Left ventricle myocardium superior (tissue), 1 donor: ENCODE measurements around the gene TCF3. TPM values are rescaled to one million over a fixed set of nuclear protein-coding genes. Genes with fewer than 3 reads are reported as not detected.

ENCODE experiments used
- ATAC-seq: fragments of 200-7000 bp; cut with Tn5 transposase; one replicate; pipeline ENCODE4 v1.9.1; 2020; ENCODE audit warnings: mild to moderate bottlenecking, moderate library complexity
- DNase-seq: peaks from one replicate; pipeline ENCODE4 v3.0.0-alpha.2; 2020
- intact Hi-C: fragments of 100-400 bp; cut with micrococcal nuclease; formaldehyde crosslinking; loops from one replicate; pipeline ENCODE4 v1.11.0; 2022
- total RNA-seq: library from RNA; stranded (reverse); fragmentation: NEBNext Ultra II Directional; extraction: Animal tissue kit (Norgen Biotek cat#: 25700); gene quantifications from one replicate; pipeline ENCODE4 v1.2.1, GENCODE V29; 2021
- donor health status: DM: no; HTN: yes; CAD: no; lungs with severe emphysema.

TCF3 gene
- total RNA-seq, 1 donor from 2014 or later = 20.7 TPM

DNA sequence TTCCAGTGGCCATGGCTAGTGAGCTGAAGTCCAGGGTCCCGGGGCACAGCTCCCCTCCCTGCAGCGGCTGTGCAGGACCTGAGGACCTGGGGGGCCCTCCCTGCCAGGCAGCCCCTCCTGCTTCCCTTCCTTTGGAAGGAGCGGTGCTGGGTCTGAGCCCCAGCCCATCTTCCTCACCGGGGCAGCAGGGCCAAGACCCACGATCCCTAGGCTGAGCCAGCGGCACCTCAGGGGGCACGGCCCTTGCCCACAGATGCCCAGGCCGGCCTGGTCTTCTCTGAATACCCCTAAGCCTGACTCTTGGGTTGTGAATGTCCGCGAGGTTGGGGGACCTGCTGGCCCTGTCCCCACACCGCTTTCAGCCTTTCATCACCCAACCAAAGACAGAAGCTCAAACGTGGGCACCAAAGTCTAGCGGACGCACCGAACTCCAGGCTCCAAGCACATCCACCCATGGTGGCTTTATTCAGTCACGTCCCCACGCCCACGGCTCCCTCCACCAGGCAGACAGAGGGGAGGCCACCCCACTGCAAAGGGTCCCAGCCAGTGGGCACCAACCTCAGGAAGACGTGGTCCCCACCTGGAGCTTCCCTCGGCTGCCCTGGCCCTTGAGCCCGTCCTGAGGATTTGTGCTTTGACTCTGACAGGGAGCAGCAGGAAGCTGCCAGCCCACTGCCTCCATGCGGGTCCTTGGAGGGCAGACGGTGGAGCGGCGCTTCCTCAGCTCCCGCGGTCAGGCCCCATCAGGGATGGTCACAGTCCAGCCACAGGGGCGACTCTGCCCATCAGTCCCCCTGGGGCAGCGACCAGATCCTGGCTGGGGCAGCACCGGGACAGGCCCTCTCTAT is 75.9 kb downstream of the TCF3 start:
- ATAC-seq = peak; percentile 9
- DNase-seq = no peak
- intact Hi-C loops = no loop called here

DNA sequence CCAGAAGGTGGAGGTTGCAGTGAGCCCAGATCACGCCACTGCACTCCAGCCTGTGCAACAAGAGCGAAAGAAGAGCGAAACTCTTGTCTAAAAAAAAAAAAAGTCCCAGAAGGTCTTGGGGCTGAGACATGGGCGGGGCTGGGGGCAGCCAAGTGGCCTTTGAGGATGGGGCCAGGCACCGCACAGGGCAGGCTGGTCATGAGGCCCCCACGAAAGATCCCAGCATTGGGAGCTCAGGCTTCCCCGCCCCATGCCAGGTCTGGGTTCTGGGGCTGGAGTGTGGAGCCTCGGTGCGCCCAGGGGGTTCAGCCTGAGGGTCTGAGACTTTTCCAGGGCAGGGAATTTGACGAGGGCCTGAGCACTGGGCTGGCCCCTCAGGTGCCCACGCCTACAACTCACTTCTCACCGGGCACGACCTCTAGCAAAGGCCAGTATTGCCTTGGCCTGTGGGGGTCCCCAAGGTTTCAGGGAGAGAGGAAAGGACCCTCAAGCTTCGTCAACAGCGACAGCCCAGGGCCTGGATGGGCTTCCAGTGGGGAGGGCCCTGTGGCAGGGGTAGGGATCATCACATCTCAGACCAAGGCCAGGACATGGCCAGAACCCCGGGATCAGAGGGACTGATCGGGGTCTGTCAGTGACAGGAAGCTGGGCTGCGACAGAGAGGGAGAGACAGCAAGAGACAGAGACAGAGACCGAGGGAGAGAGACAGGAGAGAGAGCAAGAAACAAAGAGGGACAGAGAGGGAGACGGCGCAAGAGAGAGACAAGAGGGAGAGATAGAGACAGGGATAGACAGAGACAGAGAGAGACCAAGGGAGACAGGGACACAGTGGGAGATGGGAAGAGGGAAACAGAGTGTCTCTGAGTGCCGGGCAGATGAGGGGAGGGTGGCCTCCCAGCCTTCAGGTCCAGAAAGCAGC is 76.8 kb downstream of the TCF3 start:
- ATAC-seq (no peak), DNase-seq (no peak)
- intact Hi-C loops = no loop called here

DNA sequence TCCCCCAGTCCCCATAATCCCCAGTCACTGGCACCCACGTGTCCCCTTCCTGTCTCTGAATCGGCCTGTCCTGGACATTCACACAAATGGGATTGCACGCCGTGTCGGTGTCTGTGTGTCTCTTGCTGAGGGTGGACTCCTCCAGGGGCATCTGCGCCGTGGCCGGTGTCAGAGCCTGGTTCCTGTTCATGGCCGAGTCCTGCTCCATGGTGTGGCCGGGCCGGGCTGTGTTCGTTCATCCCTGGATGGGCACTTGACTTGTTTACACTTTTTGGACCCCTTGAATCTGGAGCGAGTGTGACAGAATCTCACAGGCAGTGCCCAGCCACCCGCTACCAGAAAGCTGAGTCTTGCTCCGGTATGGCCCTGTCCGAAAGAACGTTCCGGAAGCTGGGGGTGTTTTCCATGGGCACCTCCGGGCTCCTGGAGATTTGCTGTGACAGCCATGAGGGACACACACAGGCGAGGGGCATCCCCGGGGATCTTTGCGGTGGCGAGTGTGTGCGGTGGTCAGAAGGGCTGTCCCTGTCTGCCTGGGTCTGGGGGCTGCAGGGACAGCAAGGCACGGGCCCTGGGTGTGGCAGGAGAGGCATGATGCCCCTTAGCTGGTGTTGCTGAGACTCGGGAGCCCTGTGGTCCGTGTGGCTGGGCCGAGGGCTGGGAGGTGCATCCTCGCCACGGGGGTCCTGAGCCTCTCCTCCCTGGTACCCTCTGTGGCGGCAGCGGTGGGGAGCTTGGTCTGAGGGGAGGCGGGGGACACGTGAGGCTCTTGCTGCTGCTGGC is 77.9 kb downstream of the TCF3 start:
- DNase-seq = no peak
- intact Hi-C loops = no loop called here
- ATAC-seq = no peak

DNA sequence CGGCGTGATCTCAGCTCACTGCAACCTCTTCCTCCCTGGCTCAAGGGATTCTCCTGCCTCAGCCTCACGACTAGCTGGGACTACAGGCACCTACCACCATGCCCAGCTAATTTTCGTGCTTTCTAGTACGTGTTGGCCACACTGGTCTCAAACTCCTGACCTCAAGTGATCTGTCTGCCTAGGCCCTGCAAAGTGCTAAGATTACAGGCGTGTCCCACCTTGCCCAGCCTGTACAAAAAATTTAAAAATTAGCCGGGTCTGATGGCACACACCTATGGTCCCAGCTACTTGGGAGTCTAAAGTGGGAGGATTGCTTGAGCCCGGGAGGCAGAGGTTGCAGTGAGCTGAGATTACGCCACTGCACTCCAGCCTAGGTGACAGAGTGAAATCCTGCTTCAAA is 79.6 kb downstream of the TCF3 start:
- intact Hi-C loops = no loop called here
- DNase-seq (no peak), ATAC-seq (no peak)

DNA sequence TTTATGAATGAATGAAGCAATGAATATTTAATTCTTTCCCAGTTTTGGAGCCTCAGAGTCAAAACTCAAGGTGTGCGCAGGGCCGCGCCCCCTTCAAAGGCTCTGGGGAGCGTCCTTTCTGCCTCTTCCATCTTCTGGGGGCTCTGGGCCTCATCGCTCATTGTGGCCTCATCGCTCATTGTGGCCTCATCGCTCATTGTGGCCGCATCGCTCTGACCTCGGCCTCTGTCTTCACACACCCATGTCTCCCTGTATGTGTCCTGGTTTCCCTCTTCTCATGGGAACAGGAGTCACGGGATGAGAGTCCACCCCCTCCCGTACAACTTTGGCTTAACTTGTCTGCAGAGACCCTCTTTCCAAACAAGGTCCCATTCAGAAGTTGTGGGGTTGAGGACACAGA is 81.1 kb downstream of the TCF3 start:
- no peak for DNase-seq
- intact Hi-C loops = no loop called here
- no peak for ATAC-seq

DNA sequence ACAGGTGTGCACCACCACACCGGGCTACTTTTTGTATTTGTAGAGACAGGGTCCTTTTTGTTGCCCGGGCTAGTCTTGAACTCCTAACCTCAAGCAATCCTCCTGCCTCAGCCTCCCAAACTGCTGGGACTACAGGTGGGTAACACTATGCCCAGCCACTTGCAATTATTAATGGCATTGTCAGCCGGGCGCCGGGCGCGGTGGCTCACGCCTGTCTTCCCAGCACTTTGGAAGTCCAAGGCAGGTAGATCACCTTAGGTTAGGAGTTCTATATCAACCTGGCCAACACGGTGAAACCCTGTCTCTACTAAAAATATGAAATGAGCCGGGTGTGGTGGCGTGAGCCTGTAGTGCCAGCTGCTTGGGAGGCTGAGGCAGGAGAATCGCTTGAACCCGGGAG is 81.6 kb downstream of the TCF3 start:
- DNase-seq (no peak), ATAC-seq (no peak)
- intact Hi-C loops = no loop called here

DNA sequence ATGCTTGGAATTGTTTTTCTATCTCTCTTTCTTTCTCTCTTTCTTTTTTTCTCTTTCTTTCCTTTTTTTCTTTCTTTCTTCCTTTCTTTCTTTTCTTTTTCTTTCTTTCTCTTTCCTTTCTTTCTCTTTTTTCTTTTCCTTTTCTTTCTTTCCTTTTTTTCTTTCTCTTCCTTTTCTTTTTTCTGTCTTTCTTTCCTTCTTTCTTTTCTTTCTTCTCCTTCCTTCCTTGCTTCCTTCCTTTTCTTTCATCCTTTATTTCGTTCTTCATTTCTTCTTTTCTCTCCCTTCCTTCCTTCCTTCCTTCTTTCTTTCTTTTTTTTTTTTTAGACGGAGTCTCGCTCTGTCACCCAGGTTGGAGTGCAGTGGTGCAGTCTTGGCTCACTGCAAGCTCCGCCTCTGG is 82.4 kb downstream of the TCF3 start:
- no peak for ATAC-seq

DNA sequence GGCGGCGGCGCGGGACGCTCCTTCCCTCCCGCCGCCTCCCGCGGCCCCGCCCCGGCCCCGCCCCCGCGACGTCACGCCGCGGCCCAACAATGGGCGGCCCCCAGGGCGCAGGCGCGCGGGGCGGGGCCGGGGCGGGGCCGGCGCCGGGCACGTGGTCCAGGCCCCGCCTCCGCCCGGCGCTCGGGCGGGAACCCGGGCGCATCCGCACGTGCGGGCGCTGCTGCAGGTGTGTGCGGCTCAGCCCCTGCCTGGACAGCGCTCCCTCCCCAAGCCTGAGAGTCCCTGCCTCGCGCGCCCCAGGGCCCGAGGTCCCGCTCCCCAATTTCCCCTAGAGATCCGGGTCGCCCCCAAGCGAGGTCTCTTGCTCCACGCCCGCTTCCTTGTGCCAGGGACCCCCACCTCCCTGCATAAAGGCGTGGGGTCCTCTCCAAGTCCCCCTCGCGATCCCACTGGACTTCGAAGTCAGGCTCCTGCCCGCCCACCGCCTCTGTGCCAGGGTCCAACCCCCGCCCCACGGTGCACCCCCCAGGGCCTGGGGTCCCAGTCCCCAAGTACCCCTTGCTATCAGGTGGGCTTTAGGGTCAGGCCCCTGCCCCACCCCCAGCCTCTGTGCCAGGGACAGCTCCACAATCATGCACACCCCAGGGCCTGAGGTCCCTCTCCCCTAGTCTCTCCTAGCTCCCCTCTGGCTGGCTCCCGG is 83.9 kb downstream of the TCF3 start, which contains the start of gene MEX3D:
Gene MEX3D, minus strand, starts transcription at position 6 of the 700 bp plus-strand sequence. CDS start 267 bp downstream, outside the sequence.
- intact Hi-C loops = no loop called here
- ATAC-seq (peak; percentile 84), DNase-seq (peak; percentile 91)

More for the DNA sequence above, 82.4 kb downstream of the TCF3 start:
- no peak for DNase-seq
- intact Hi-C loops = no loop called here

DNA sequence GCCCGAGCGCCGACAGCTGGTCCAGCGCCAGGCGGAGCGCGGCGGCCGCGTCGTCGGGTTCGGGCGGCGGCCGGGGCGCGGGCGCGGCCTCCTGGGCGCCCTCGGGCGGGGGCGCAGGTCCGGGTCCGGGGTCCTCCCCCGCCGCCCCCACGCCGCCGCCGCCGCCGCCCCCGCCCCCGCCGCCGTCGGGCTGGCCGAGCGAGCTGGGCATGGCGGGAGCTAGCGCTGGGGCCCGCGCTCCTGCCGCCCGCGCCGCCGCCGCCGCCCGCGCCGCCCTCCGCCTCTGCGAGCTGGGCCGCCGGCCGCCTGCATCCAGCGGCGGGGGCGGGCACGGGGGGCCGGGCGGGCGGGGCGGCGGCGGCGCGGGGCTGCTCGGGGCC is 84.6 kb downstream of the TCF3 start:
- no peak for ATAC-seq

DNA sequence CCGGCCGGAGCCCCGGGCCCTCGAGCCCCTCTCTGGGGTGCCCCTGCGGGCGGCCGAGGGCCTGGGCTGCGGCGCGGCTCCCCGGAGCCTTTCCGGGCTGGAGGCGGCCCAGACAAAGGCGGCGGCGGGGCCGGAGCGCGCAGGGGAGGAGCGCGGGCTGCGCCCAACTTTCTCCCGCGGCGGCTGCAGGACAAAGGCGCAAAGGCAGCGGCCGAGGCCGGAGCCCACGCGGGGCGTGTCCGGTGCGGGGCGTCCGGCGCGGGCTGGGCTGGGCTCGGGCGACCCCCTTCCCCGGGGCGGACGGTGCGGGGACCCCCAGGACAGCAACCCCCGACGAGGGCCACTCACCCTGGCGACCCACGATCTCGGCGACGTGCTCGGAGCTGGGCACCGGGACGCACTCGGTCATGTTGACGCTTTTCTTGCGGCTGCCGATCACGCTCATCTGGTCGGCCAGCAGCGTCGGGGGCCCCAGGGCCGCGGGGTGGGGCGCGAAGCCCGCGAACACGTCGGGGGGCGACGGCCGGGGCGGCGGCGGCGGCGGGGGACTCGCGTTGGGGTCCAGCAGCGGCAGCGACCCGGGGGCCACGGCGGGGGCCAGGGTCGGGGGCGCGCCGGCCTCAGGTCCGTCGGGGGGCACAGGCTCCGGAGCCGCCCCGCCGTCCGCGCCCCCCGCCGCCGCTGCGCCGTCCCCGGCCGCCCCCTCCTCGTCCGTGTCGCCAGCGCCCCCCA is 85.1 kb downstream of the TCF3 start:
- no peak for ATAC-seq

More for the DNA sequence above, 84.6 kb downstream of the TCF3 start:
- intact Hi-C loops = no loop called here
- DNase-seq = no peak

DNA sequence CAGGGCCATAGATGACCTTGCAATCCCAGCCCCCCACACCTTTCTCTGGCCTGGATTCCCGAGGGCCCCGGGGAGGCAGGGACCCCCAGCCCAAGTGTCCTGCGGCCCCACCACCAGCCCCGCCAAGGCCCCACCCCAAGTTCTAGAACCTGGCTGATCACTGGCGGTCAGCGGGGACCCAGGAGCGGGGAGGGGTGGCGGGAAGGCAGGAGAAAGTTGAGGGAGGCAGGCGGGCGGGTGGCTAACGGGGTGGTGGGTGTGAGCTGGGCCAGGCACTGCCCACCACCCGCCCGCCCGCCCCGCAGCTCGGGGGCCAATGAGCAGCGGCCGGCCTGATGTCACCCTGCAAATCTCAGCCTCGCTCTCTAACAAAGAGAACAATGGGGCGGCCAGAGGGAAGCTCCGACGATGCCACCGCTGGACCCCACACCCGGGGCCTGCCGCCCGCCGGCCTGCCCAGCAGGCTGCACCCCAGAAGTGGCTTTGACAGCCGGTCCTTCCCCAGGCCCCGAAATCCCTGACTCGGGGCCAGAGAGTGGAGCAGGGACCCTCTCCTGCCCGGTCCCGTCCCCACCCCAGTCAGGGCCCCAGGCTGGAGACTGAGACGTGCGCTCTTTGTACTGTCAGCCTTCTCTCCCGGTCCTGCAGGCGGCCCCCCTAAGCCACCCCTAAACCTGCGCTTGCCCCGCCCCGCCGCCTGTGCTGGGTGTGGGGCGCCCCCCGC is 85.9 kb downstream of the TCF3 start:
- ATAC-seq (peak; percentile 84), DNase-seq (peak; percentile 73)
- intact Hi-C loops = no loop called here

More for the DNA sequence above, 85.1 kb downstream of the TCF3 start:
- intact Hi-C loops = no loop called here
- DNase-seq = peak; percentile 67

DNA sequence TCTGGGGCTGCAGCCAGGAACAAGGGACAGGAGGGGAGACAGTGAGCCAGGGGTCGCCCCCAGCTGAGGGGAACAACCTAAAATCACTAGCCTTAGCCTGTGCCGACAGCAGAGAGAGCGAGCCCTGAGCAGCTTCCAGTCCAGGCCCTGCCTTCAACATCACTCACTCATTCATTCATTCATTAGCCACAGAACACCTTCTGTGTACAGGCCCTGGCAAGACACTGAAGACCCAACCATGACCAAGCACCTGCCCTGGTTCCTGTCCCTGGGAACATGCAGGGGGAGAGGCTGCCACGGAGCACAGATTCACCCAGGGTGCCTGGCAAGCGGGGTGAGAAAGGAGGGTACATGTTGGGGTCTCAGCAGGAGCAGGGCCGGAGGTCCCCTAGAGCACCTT is 89.2 kb downstream of the TCF3 start:
- DNase-seq (no peak), ATAC-seq (no peak)
- intact Hi-C loops = no loop called here

DNA sequence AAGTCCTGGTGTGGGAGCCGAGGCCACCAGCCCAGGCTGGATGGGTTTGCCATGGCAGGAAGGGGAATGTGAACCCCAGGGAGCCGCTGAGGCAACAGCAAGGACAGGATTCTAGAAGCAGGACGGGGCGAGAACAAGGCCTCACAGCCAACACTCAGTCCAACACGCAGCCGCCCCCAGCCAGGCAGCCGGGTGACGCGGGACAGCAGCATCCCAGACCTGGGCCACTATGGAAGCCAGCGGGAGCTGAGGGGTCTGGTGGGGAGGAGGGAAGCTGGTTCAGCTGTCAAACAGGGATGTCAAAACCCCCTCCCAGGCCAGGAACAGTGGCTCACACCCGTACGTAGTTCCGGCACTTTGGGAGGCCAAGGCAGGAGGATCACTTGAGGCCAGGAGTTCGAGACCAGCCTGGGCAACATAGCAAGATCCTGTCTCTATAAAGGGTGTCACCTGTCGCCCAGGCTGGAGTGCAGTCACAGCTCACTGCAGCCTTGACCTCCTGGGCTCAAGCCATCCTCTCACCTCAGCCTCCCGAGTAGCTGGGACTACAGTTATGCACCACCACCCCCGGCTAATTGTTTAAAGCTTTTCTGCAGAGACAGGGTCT is 91.1 kb downstream of the TCF3 start:
- intact Hi-C loops = no loop called here
- no peak for ATAC-seq
- DNase-seq = no peak

DNA sequence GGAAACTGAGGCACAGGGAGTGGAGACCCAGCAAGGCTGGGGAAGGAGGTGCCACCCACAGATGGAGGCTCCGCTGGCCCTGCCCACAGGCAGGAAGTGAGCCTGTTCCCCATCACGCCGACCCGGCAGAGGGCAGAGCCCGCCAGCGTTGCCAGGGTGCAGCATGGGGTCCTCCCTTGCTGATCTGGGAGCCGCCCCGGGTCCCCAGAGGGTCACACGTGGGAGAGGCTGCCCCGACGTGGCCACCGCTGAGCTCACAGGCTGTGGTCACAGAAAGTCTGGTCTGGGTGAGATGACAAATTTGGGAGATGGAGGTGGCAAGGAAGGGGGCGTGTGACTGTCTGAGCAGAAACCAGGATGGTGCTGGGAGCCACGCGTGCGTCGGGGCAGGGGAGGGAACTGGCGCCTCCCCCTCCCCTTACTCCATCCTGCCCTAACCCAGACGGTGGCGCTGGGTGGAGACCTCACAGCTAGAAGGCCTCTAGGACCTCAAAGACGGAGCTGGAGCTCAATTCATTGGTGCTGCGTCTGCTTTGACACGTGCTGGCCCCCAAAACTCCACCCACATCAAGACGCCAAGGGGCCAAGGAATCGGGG is 92.0 kb downstream of the TCF3 start:
- intact Hi-C loops = no loop called here
- DNase-seq = no peak
- ATAC-seq = no peak
